MM.1S (cell line): ENCODE data around the gene ITGB5.

Source experiments
- EZH2 ChIP-seq: fragments of 300-600 bp; sonication (generic); optimal IDR thresholded peaks from 2 replicates; pipeline ENCODE3; 2017; ENCODE audit warnings: low read depth, mild to moderate bottlenecking, antibody characterized with exemption, low read length, mixed read lengths
- TF ChIP-seq, protein P1 (sequence below): fragments of 300-600 bp; sonication (generic); IDR thresholded peaks from 2 replicates; pipeline ENCODE4 v1.5.1; 2016; ENCODE audit warnings: antibody characterized with exemption, low read length, mixed read lengths

DNA sequence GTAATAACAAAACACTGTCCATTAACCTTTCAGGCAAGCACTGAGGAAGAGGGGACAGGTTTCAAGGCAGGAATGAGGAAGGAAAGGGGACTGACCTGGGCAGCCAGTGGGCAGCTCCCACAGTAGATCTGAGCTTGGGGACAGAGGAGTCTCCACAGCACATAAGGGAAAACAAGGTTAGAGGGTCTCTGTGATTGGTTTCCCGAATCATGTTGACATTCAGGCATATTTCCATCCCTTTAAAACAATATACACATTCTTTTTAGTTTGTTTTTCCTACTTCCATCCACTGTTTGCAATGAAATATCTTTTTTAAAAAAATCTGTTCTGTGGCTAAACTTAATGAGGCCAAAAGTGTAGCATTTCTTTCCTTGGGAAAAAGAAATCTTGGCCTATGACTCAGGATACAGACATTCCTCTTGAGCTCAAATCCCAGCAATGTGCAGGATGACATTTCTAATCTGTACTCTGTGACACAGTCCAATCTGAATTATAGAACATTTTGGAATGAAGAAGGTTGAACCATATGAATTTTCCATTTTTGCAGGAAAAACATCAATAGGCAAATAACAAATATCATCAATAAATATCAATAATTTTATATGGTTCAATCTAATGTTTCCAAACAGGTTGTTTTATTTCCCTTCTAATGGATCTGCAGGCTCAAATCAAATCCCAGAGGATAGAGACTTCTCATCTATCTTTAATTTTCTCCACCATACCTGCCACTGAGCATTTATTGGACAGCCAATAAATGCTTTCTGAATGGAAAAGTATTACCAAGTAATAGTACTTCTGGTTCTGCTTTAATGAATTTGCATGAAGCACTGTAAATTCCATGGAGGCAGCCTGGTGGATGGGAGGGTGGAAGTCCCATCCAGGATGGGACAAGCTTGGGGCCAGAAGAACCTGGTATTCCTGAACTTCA, 54.1 kb downstream of the ITGB5 start:
- TF ChIP-seq EZH2 = no peak
- TF ChIP-seq, protein P1, sequence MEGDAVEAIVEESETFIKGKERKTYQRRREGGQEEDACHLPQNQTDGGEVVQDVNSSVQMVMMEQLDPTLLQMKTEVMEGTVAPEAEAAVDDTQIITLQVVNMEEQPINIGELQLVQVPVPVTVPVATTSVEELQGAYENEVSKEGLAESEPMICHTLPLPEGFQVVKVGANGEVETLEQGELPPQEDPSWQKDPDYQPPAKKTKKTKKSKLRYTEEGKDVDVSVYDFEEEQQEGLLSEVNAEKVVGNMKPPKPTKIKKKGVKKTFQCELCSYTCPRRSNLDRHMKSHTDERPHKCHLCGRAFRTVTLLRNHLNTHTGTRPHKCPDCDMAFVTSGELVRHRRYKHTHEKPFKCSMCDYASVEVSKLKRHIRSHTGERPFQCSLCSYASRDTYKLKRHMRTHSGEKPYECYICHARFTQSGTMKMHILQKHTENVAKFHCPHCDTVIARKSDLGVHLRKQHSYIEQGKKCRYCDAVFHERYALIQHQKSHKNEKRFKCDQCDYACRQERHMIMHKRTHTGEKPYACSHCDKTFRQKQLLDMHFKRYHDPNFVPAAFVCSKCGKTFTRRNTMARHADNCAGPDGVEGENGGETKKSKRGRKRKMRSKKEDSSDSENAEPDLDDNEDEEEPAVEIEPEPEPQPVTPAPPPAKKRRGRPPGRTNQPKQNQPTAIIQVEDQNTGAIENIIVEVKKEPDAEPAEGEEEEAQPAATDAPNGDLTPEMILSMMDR = no peak
